Measurements from ENCODE around the gene OR4Q2.
"Not testable (repeated sequence)": the region's sequence is repeated elsewhere in the genome, so short reads cannot be mapped to it uniquely, and the experiment has no call there.

Gene OR4Q2

DNA sequence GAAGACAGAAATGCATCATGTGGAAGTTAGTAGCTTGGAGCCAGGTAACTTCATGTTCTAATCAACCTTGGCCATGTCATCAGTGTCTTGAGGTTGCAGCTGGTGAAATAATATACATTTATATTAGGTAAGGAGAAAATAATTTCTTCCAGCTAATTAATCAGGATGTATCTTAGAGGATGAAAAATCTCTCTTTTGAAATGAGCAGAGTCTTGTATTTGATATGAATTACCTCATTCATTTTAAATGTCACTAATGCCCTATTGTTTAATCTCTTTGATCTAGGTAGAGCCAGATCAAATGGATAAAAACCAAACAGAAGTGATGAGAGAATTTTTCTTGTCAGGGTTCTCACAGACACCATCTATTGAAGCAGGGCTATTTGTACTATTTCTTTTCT lies at the start of gene OR4Q2:
OR4Q2 (plus strand) TSS at position 301 of the 400 bp plus-strand sequence.
- no peak for DNase-seq

GRCh38 chr14:19969735-19970134 lies 32.2 kb upstream of the OR4Q2 start:
- DNase-seq = not testable (repeated sequence)

DNA sequence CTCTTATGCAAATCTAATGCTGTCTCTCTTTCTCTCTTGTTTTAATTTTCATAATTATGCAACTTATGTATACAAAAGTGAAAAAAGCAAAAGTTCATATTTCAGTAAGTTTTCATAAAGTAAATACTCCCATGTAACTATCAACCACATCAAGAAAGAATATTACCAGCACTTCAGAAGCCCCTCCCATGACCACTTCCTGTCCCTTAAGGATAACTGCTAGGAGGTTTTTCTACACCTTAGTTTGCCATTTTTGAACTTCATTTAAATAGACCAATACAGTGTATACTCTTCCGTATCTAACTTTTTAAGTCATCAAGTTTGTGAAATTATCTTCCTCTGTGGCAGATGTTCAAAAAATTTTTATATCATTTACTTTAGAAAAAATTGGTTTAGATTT lies 27.1 kb upstream of the OR4Q2 start:
- no peak for DNase-seq

DNA sequence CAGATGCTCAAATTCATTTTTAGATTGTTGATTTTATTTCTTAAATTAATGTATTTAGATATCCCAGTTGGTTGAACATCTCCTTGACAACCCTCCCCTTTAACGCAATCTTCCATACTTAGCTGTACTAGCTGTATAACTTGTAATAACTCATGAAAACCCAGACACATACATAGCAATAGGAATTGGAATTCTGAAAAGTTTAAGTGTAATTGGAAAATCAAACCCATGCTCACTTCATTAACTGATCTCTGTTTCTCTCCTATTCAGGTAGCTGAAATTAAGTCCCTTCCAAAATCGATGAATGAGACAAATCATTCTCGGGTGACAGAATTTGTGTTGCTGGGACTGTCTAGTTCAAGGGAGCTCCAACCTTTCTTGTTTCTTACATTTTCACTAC lies 26.7 kb upstream of the OR4Q2 start, which contains the start of gene OR4K15:
OR4K15 (plus strand) TSS at position 301 of the 400 bp plus-strand sequence; CDS start at position 301, 0 bp downstream.
- no peak for DNase-seq

- no peak for DNase-seq
Observed at GRCh38 chr14:19993438-19993837, 8.5 kb upstream of the OR4Q2 start.

- no peak for DNase-seq
Observed at GRCh38 chr14:20002319-20002718, 356 bp downstream of the OR4Q2 start.

DNA sequence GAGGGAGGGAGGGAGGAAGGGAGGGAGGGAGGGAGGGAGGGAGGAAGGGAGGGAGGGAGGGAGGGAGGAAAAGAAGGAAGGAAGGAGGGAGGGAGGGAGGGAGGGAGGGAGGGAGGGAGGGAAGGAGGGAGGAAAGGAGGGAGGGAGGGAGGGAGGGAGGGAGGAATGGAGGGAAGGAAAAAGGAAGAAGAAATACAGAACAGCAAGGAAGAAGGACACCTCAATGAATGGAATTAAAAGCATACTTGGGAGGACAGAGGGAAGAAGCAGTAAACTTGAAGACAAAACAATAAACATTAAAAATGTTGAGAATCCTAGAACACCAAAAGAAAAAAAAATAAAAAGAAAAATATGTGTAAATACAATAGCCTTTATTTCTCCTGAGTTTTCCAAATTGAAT lies 6.2 kb downstream of the OR4Q2 start:
- DNase-seq = no peak

DNA sequence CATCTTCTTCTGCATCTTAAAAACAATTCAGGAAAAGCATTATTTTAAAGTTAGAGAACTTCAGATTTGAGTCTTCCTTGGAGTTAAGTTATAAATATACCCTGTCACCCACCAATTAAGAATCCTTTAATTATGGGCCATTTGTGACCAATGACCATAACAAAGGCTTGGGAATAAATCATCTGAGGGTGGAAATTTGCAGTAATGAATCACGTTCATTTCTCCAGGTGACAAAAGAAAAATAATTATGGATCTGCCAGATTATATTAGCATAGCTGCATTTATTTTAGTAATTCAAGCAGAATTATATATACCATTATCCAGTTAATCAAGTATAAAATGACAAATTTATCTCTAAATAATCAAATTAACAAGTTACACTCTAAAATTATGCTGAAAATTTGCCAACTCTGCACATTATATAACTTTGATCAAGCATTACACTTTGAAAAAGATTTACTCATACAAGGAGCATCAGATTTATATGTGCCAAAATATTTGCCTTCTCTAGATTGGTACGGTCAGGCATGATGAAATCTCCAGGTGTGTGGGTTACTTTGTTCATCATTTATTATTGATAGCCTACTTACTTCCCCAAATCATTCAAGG lies 17.4 kb downstream of the OR4Q2 start, which contains the start of gene OR4K14:
OR4K14 (minus strand) TSS at position 51 of the 609 bp plus-strand sequence. CDS start 4,114 bp downstream, outside the sequence.
- DNase-seq = no peak

GRCh38 chr14:20031058-20031457 lies 29.1 kb downstream of the OR4Q2 start:
- DNase-seq = no peak

DNA sequence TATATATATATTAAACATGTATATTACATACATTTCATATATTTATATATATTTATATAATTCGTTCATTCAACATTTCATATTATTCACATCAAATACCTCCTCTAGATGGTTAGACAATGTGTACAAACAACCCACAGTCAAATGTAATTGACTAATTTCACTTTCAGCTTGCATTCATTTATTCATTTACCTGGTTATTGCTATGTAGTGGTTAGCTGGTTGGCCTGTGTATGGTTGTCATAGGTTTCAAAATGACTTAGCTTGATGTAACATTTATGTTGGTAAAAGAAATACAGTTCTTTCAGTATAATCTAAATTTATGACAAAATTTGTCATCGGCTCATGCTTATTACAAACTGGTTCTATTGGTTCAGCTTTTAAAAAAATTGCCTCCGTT lies 33.5 kb downstream of the OR4Q2 start:
- DNase-seq = no peak

DNA sequence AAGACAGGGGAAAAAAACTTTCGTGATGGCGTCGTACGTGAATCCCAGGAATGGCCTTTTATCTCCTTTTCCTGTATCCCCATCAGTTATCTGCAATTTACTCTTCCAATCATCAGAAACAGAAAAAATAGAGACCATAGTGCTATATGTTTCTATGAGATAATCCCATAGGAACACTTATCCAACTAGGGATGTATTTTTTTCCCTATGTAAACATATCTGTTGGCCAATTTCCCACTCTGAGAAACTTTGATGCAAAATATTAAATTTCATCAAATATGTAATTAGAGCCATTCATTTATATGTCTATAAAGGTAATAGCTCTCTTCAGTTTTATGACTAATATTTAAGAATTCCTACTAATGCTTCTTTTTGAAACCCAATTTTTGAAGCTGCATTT lies 34.0 kb downstream of the OR4Q2 start, which contains the start of gene OR4K13:
OR4K13 (minus strand) TSS at position 101 of the 400 bp plus-strand sequence. CDS start 1,280 bp downstream, outside the sequence.
- DNase-seq = no peak

DNA sequence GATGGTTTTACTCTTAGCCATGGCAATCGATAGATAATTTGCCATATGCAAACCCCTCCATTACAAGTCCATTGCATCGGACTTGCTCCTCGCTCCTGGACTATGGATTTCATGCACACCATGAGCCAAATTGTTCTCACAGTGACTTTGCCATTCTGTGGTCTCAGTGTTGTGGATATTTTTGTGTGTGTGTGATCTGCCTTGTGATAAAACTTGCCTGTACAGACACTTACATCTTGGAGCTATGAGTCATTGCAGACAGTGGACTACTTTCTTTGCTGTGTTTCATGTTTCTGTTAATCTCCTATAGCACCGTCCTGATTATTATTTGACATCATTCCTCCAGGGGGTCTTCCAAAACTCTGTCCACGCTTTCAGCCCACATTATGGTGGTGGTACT lies 42.3 kb downstream of the OR4Q2 start:
- no peak for DNase-seq

GRCh38 chr14:20048202-20048601 lies 46.2 kb downstream of the OR4Q2 start:
- no peak for DNase-seq
